GM12878 (cell line): ENCODE results near the gene PDGFB. TPM values are rescaled to one million over a fixed set of nuclear protein-coding genes. Genes with fewer than 3 reads are reported as not detected.

Experiments used
- ATF7 ChIP-seq: fragments of 450-650 bp; IDR thresholded peaks from 2 replicates; pipeline ENCODE4 v1.6.1; 2016; ENCODE audit warnings: low read depth, mild to moderate bottlenecking
- CBFB ChIP-seq: IDR thresholded peaks from 2 replicates; pipeline ENCODE4 v1.6.1; 2016; ENCODE audit warnings: antibody characterized with exemption, low read depth
- EP300 ChIP-seq, 2 experiments: fragments of 150-350 bp in 1 of 2; IDR thresholded peaks; 2 replicates each; pipeline ENCODE4 v1.6.1; 2011 to 2012; ENCODE audit warnings: low read depth in 2 of 2, low read length in 2 of 2, borderline replicate concordance in 1 of 2, improper control_type of control experiment in 1 of 2, inconsistent platforms in 1 of 2; ENCODE audit not compliant: control insufficient read depth in 1 of 2
- FOXM1 ChIP-seq: IDR thresholded peaks from 2 replicates; pipeline ENCODE4 v1.6.1; 2012; ENCODE audit warnings: low read depth, mild to moderate bottlenecking, inconsistent platforms, low read length, moderate library complexity
- MEF2A ChIP-seq: IDR thresholded peaks from 2 replicates; pipeline ENCODE4 v1.6.1; 2011; ENCODE audit warnings: low read depth, mild to moderate bottlenecking, low read length, moderate library complexity; ENCODE audit not compliant: insufficient read depth
- MTA2 ChIP-seq: fragments of 450-650 bp; IDR thresholded peaks from 2 replicates; pipeline ENCODE4 v1.6.1; 2016; ENCODE audit warnings: low read depth, mild to moderate bottlenecking, moderate library complexity
- MYB ChIP-seq: fragments of 150-350 bp; IDR thresholded peaks from 2 replicates; pipeline ENCODE4 v1.6.1; 2014; ENCODE audit warnings: mild to moderate bottlenecking, low read depth, low read length, borderline replicate concordance
- NBN ChIP-seq: fragments of 450-650 bp; IDR thresholded peaks from 2 replicates; pipeline ENCODE4 v1.6.1; 2016
- SP1 ChIP-seq: IDR thresholded peaks from one replicate; pipeline ENCODE4 v1.6.1; 2011; ENCODE audit warnings: low read depth, low read length
- STAT3 ChIP-seq: IDR thresholded peaks from 2 replicates; pipeline ENCODE4 v1.6.1; 2011; ENCODE audit warnings: low read depth, low read length, improper control_type of control experiment
- TARDBP ChIP-seq: IDR thresholded peaks from 2 replicates; pipeline ENCODE4 v1.6.1; 2016; ENCODE audit warnings: borderline replicate concordance
- TBL1XR1 ChIP-seq: IDR thresholded peaks from 2 replicates; pipeline ENCODE4 v1.6.1; 2012; ENCODE audit warnings: low read depth, low read length, improper control_type of control experiment
- TCF12 ChIP-seq: IDR thresholded peaks from 2 replicates; pipeline ENCODE4 v1.6.1; 2011; ENCODE audit warnings: low read depth, mild to moderate bottlenecking, low read length
- WRNIP1 ChIP-seq: IDR thresholded peaks from 2 replicates; pipeline ENCODE4 v1.6.1; 2011; ENCODE audit warnings: low read depth, low read length, improper control_type of control experiment, borderline replicate concordance
- ZBED1 ChIP-seq: IDR thresholded peaks from 2 replicates; pipeline ENCODE4 v1.6.1; 2016; ENCODE audit warnings: borderline replicate concordance
- polyA plus RNA-seq, 11 experiments: library from polyadenylated mRNA; depleted of rRNA in 4 of 11; unstranded in 6 of 11; stranded (reverse) in 5 of 11; fragments of >200 nt; fragmentation: Nextera tagmentation in 4 of 11; fragmentation: Illumina TruSeq in 1 of 11; extraction: Ambion mirVana in 4 of 11; extraction: Trizol in 1 of 11; gene quantifications; 1 replicate in 1 of 11; 2 replicates in 10 of 11; pipeline versions ENCODE4 v1.2.1 to v1.2.3, GENCODE V29; 2011 to 2016; ENCODE audit warnings: inconsistent platforms in 2 of 11, missing spikeins in 2 of 11, low read depth in 1 of 11
- total RNA-seq, 4 experiments: library from RNA; depleted of rRNA in 3 of 4; stranded (reverse); fragments of >200 nt in 3 of 4; fragmentation: Illumina TruSeq in 1 of 4; extraction: Trizol in 1 of 4; gene quantifications; 2 replicates each; pipeline versions ENCODE4 v1.2.1 to v1.2.3, GENCODE V29; 2013 to 2021
- TF ChIP-seq, protein P1 (sequence below): fragments of 450-650 bp; IDR thresholded peaks from 2 replicates; pipeline ENCODE4 v1.6.1; 2017; ENCODE audit warnings: mild to moderate bottlenecking, moderate library complexity
- TF ChIP-seq, protein P2 (sequence below): IDR thresholded peaks from 2 replicates; pipeline ENCODE4 v1.6.1; 2011; ENCODE audit warnings: borderline replicate concordance, low read depth, mild to moderate bottlenecking, moderate library complexity, low read length; ENCODE audit not compliant: insufficient read depth, poor library complexity, severe bottlenecking
- TF ChIP-seq, protein P3 (sequence below): fragments of 450-650 bp; IDR thresholded peaks from 2 replicates; pipeline ENCODE4 v1.6.1; 2017; ENCODE audit warnings: mild to moderate bottlenecking, moderate library complexity
- TF ChIP-seq, protein P4 (sequence below): fragments of 450-650 bp; IDR thresholded peaks from 2 replicates; pipeline ENCODE4 v1.6.1; 2017; ENCODE audit warnings: low read depth, mild to moderate bottlenecking, moderate library complexity

PDGFB gene
- total and polyA plus RNA-seq, 10 of the 15 experiments (the other 5 are each of a cell fraction or from before 2014, with no cell fraction given), result 0.13 to 1.1 (median 0.56) TPM; not detected in 1

DNA sequence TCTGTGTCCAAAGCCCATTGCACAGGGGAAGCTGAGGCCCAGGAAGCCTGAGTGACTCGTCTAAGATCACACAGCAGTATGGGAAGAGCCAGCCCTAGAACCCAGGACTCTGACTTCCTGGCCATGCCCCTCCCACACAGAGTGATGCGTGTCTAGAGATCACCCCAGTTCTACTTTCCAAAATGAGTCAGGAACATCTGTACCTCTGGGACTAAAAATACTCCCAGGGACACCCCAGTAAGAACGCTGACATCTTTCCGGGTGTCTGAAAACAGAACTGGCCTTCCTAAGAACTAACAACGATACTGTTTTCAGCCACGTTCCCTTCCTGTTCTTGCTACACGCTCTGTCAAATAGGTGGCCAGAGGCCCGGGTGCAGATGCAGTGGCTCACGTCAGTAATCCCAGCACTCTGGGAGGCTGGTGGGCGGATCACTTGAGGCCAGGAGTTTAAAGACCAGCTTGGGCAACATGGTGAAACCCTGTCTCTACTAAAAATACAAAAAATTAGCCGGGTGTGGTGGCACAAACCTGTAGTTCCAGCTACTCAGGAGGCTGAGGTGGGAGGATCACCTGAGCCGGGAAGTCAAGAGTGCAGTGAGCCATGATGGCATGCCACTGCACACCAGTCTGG is 21.7 kb upstream of the PDGFB start (continued):
- TF ChIP-seq, protein P1, sequence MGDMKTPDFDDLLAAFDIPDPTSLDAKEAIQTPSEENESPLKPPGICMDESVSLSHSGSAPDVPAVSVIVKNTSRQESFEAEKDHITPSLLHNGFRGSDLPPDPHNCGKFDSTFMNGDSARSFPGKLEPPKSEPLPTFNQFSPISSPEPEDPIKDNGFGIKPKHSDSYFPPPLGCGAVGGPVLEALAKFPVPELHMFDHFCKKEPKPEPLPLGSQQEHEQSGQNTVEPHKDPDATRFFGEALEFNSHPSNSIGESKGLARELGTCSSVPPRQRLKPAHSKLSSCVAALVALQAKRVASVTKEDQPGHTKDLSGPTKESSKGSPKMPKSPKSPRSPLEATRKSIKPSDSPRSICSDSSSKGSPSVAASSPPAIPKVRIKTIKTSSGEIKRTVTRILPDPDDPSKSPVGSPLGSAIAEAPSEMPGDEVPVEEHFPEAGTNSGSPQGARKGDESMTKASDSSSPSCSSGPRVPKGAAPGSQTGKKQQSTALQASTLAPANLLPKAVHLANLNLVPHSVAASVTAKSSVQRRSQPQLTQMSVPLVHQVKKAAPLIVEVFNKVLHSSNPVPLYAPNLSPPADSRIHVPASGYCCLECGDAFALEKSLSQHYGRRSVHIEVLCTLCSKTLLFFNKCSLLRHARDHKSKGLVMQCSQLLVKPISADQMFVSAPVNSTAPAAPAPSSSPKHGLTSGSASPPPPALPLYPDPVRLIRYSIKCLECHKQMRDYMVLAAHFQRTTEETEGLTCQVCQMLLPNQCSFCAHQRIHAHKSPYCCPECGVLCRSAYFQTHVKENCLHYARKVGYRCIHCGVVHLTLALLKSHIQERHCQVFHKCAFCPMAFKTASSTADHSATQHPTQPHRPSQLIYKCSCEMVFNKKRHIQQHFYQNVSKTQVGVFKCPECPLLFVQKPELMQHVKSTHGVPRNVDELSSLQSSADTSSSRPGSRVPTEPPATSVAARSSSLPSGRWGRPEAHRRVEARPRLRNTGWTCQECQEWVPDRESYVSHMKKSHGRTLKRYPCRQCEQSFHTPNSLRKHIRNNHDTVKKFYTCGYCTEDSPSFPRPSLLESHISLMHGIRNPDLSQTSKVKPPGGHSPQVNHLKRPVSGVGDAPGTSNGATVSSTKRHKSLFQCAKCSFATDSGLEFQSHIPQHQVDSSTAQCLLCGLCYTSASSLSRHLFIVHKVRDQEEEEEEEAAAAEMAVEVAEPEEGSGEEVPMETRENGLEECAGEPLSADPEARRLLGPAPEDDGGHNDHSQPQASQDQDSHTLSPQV, result peak; percentile 48; the same call in 1 of the 2 replicates
- TF ChIP-seq TBL1XR1 (peak; percentile 91), MYB (no peak), ZBED1 (peak; percentile 97; the same call in 1 of the 2 replicates), NBN (peak; percentile 63; the same call in 1 of the 2 replicates), STAT3 (peak; percentile 85; the same call in 1 of the 2 replicates), WRNIP1 (0 out of 2 replicates have a peak, but pooled peaks have one; percentile 80), EP300 (IDR thresholded peaks at IDR 0.05; ENCODE audit: borderline replicate concordance in 1 of 2, control insufficient read depth in 1 of 2, low read depth in 2 of 2, low read length in 2 of 2) (peak; percentile 76 to 82), TCF12 (peak; percentile 92), CBFB (peak; percentile 72; the same call in 1 of the 2 replicates), MTA2 (peak; percentile 73), FOXM1 (peak; percentile 97), MEF2A (peak; percentile 98), ATF7 (peak; percentile 89), SP1 (peak; percentile 66), TARDBP (0 out of 2 replicates have a peak, but pooled peaks have one; percentile 49)
- TF ChIP-seq, protein P2, sequence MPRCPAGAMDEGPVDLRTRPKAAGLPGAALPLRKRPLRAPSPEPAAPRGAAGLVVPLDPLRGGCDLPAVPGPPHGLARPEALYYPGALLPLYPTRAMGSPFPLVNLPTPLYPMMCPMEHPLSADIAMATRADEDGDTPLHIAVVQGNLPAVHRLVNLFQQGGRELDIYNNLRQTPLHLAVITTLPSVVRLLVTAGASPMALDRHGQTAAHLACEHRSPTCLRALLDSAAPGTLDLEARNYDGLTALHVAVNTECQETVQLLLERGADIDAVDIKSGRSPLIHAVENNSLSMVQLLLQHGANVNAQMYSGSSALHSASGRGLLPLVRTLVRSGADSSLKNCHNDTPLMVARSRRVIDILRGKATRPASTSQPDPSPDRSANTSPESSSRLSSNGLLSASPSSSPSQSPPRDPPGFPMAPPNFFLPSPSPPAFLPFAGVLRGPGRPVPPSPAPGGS, result peak; percentile 29
- TF ChIP-seq, protein P3, sequence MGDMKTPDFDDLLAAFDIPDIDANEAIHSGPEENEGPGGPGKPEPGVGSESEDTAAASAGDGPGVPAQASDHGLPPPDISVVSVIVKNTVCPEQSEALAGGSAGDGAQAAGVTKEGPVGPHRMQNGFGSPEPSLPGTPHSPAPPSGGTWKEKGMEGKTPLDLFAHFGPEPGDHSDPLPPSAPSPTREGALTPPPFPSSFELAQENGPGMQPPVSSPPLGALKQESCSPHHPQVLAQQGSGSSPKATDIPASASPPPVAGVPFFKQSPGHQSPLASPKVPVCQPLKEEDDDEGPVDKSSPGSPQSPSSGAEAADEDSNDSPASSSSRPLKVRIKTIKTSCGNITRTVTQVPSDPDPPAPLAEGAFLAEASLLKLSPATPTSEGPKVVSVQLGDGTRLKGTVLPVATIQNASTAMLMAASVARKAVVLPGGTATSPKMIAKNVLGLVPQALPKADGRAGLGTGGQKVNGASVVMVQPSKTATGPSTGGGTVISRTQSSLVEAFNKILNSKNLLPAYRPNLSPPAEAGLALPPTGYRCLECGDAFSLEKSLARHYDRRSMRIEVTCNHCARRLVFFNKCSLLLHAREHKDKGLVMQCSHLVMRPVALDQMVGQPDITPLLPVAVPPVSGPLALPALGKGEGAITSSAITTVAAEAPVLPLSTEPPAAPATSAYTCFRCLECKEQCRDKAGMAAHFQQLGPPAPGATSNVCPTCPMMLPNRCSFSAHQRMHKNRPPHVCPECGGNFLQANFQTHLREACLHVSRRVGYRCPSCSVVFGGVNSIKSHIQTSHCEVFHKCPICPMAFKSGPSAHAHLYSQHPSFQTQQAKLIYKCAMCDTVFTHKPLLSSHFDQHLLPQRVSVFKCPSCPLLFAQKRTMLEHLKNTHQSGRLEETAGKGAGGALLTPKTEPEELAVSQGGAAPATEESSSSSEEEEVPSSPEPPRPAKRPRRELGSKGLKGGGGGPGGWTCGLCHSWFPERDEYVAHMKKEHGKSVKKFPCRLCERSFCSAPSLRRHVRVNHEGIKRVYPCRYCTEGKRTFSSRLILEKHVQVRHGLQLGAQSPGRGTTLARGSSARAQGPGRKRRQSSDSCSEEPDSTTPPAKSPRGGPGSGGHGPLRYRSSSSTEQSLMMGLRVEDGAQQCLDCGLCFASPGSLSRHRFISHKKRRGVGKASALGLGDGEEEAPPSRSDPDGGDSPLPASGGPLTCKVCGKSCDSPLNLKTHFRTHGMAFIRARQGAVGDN, result peak; percentile 77
- TF ChIP-seq, protein P4, sequence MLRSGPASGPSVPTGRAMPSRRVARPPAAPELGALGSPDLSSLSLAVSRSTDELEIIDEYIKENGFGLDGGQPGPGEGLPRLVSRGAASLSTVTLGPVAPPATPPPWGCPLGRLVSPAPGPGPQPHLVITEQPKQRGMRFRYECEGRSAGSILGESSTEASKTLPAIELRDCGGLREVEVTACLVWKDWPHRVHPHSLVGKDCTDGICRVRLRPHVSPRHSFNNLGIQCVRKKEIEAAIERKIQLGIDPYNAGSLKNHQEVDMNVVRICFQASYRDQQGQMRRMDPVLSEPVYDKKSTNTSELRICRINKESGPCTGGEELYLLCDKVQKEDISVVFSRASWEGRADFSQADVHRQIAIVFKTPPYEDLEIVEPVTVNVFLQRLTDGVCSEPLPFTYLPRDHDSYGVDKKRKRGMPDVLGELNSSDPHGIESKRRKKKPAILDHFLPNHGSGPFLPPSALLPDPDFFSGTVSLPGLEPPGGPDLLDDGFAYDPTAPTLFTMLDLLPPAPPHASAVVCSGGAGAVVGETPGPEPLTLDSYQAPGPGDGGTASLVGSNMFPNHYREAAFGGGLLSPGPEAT, result peak; percentile 89
